Activated CD4-positive, alpha-beta T cell treated with anti-CD3 and anti-CD28 coated beads, Interleukin-2, Interleukin-6, amounts not matched to agents 100 ng/mL and 50 ng/mL, durations not matched to agents 16 hours and 8 hours (primary cell): ENCODE measurements around the gene GLUD1.
"Not testable (repeated sequence)": the region's sequence is repeated elsewhere in the genome, so short reads cannot be mapped to it uniquely, and the experiment has no call there.

ENCODE experiments used
- DNase-seq: peaks from one replicate; pipeline ENCODE4 v3.0.0-alpha.2; 2020

Gene GLUD1

DNA sequence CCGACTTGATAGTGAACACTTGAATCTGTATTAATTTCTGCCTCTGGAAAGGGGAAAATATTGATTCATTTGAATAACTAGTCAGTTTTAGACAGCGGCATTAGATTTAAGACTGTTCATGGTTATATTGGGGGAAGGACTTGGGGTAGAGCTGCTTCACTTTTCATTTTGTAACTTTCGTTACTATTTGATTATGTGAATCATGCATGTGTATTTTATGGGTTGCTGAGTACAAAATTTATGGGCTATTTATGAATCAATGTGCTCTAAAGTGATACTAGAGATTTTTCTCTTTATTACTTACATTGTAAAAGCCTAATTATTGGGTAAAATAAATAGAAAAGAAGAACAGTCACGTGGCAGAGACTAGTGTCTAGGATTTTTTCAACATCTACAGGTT, 4.9 kb downstream of the GLUD1 start:
- no peak for DNase-seq

DNA sequence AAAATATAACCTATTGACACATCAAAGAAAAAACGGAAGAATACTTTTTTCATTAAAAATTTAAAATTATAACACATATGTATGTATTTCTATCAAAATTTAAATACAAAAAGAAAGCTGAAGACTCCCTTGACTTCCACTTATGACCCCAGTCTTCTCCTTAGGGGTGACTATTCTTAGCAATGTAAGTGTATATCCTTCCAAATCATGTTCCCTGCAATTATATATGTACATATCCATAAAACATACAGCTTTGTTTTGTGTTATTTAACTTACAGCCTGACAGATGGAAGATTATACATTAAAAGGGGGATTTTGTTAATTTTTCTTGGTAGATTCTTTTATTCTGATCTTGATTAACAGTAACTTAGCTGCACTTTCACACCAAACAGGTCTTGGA, 9.1 kb downstream of the GLUD1 start:
- no peak for DNase-seq

DNA sequence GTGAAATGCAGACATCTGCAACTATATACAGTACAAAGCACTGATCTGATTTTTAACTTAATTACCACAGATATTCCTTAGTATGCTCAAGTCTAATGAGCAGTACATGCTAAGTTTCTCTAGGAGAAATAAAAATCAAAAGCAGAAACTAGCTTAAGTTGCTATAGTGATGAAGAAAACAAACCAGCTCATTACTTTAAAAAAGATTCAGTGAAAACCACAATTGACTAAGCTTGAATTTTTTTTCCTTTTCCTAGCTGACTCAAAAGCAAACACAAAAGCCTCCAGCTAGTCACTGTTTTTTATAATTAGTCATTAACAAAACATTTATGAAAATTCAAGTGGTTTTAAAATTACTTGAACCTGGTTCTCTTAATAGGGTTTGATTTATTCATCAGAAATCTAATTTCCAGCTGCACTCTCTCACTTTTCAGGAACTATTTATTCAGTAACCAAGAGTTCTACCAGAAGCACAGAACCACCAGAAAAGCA, 10.3 kb downstream of the GLUD1 start:
- DNase-seq, result peak; percentile 71

DNA sequence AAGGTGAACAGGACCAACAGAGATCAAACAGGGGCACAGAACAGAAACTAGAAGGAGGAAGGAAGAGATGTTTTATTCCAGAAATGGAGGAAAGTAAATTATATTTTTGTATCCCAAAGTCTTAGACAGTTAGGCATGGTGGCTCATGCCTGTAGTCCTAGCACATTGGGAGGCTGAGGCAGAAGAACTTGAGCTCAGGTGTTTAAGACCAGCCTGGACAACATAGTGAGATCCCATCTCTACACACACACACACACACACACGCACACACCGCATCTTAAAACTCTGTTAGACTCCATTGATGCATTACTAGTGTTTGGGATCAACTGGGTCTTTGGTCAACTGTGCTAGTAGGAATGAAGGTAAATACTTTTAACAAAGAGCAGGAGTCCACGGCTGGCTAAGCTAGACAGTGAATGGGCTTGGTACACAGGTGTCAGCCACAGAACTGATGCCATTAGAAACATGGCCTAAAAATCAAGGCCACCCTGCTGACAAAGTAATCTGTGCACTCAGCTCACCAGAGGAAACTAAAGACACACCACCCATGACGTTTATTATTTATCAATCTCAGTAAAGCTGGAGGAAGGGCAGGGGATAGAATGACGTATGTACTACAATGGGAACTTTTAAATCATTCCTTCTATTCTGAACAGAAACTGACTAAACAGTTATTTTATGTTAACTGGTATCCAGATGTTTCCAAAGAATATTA, 10.9 kb downstream of the GLUD1 start:
- DNase-seq, result peak; percentile 64

DNA sequence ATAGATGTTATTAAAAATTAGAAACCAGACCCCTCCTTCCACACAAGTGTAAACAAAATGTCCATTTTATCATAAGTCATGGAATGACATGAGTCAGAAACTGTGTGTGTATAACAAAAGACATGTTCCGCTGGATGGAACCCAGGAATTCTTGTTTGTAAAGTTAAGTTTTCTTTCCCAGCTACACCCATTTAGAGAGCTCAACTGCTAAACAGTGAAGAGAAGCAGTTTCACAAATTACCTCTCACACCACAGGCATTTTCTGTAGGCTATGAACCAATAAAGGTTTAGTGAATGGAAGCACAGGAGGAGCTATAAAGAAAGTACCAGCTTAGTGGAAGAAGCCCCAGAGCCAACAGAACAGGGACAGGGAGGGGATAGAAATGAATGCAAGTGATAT, 12.4 kb downstream of the GLUD1 start:
- not testable (repeated sequence) for DNase-seq

DNA sequence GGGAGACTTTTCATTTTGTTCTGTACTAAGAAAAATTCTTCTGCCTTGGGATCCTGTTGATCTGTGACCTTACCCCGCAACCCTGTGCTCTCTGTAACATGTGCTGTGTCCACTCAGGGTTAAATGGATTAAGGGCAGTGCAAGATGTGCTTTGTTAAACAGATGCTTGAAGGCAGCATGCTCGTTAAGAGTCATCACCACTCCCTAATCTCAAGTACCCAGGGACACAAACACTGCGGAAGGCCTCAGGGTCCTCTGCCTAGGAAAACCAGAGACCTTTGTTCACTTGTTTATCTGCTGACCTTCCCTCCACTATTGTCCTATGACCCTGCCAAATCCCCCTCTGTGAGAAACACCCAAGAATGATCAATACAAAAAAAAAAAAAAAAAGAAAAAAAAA, 13.1 kb downstream of the GLUD1 start:
- not testable (repeated sequence) for DNase-seq

DNA sequence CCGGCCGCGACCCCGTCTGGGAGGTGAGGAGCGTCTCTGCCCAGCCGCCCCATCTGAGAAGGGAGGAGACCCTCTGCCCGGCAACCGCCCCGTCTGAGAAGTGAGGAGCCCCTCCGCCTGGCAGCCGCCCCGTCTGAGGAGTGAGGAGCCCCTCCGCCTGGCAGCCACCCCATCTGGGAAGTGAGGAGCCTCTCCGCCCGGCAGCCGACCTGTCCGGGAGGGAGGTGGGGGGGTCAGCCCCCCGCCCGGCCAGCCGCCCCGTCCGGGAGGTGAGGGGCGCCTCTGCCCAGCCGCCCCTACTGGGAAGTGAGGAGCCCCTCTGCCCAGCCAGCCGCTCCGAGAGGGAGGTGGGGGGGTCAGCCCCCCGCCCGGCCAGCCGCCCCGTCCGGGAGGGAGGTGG, 14.0 kb downstream of the GLUD1 start:
- not testable (repeated sequence) for DNase-seq

DNA sequence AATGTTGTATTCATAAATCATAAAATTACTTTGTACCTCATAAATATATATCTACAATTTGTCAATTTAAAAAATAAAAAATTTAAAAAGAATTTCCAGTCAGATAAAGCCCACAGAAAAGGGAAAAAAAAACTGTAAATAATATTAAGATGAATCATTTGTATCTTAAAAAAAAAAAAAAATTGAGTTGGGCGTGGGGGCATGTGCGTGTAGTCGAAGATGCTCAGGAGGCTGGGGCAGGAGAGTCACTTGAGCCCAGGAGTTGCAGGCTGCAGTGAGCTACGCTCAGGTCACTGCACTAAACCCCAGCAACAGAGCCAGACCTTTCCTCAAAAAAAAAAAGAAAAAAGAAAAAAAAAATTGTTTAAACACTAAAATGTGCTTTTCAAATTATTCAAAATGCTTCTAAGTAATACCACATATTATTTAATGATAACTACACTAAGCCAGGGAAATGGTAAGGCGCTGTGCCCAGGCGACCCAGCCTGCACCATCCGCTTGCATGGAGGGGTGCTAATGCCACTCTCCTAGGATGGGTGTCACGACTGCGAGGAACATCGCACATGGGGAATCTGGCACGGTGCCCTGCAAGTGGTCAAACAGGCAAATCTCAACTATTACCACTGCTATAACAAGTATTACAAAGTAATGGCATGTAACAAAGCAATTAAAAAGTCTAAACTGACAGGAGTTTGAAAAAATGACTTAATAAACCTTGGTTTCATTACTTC, 15.4 kb downstream of the GLUD1 start:
- no peak for DNase-seq

DNA sequence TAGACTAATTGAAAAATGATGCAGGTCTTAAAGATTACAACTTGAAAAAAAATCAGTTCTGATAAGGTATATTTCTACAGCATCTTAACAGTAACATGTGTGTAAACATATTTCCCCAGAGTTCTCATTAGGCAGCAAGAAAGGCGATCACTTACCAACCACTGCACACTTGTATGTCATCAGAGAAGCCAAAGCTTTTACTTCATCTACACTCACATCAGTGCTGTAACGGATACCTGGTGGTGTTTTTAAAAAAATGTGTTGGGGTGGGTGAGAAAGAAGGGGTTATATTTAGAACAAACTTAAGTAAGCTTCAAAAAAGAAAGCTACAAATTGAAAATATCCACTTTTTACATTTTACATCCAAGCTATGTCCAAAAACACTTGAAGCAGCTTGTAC, 18.2 kb downstream of the GLUD1 start:
- DNase-seq, result not testable (repeated sequence)

DNA sequence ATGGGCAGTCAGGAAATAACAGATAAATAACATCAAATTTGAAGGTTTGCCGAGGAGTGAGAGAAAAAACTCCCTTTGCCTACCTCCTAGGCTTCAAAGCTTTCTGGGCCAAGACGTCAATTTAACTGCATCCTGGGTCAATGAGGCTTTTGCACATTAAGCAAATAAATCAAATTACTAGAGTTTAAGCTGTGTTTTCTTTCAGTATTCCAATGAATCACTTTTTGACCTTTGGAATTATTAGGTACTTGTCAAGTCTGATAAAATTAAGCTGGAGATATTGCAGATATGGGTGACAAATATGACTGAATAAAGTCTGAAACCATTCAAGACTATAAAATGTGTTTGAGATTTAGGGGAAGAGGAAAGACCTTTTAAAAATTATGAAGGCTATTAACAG, 22.2 kb downstream of the GLUD1 start:
- DNase-seq, result no peak

DNA sequence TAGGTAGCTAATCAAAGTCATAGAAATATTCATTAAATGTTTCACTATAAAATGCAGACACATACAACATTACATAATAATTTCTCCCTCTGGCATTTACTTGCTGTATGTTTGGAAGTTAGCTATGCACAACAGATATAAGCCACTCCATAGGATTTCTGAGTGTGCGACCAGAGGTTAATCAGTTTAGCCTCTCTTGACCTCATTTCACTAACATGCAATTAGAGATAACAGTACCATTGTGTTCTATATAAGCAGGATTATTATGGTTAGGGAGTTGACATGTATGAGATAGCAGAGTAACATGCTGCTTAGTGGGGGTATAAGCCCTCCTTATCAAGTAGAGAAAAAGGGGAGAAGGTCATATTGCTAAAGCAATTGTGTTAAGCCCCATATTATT, 26.4 kb downstream of the GLUD1 start:
- no peak for DNase-seq

DNA sequence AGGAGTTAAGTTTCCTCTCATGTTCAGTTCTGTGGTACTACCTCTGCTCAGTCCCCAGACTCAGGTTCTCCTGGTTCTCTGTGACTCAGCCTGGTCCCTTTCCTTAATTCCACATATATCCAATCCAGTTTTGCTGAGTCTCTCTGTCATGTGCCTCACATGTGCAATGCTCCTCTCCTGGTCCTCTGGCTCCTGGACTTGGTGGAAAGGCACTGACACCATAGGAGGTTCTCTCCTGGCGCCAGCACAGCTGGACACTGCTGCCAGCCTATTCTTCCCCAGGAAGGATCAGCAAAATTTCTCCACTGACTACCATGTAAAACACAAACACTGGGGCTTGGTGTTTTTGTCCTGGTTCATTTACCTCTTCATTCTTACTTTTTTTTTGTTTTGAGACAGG, 27.8 kb downstream of the GLUD1 start:
- no peak for DNase-seq

DNA sequence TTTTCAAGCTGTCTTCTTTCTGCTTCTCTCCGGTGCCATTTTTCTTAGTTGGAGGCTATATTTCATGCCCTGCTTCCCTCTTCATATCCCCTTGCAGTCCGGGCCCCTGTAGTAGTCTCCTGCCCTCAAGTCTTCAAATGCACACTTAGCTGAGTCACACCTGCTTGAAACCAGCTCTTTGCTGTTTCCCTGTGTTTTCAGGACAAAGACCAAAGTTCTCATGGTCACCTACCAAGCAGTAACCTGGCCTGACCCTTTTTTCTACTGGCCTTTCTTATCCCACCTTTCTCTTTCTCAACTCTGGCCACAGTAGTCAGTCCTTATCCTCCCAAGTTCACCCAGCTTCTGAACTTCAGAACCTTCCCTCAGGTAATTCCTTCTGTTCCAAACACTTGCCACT, 28.5 kb downstream of the GLUD1 start:
- DNase-seq, result no peak

DNA sequence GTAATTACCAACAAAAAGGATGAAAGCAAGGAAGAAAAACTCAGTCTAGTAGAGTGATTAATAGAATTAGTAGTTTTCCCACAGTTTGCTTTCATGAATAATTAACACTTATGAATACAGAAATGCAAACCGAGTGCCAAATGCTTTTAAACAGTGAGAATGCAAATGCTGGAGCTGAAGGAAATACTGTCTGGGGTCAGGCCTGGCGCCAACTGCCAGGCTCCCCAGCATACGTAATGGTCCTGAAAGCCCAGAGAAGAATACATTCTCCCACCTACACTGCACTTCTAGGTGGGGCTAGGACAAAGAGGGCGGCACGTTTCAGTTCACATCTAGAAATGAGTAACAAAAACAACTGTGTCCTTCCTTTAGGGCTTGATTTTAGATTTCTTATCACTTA, 30.0 kb downstream of the GLUD1 start:
- DNase-seq, result no peak

DNA sequence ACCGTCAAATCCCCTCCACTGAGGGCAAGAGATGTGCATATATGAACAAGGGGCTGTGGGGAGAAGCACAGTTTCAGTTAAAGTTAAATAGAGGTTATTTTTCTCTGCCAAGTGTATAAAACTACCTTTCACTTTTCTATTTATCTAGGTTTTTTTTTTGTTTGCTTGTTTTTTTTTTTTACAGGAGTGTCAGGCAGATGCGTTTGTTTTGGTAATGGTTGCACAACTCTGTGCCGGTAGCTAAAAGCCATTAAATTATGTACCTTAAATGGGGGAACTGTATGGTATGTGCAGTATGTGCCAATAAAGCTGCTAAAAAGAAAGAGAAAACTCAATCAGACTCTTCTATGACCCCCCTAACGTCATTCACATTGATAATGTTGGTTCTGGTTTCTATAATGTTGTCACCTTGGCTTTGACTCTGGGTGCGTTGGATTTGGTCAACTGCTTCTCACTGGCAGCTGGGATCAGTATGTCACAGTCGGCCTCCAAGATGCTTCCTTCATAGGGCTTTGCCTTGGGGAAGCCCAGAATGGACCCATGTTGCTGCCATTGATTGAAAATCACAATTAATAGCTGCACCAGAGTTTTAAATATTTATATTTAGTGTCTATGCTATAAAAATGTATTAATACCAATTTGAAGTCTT, 34.2 kb downstream of the GLUD1 start:
- DNase-seq, result no peak

DNA sequence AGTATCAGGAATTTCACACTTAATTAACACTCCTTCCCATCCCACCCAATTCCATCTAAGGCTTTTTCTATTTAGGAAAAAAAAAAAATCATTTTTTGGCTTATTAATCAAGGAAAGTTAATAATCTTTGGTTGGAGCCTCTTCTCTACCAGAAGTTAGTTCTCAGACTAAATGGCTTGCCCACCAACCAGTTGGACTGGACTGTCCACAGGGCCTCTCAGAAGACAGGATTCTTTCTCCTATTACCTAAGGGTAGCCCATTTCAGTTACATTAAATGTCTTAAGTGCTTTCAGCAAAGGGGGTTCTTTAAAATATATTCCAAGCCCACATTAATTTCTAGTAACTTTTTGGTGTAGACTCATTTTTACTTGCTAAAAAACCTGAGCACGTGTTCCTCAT, 35.2 kb downstream of the GLUD1 start:
- DNase-seq, result no peak

DNA sequence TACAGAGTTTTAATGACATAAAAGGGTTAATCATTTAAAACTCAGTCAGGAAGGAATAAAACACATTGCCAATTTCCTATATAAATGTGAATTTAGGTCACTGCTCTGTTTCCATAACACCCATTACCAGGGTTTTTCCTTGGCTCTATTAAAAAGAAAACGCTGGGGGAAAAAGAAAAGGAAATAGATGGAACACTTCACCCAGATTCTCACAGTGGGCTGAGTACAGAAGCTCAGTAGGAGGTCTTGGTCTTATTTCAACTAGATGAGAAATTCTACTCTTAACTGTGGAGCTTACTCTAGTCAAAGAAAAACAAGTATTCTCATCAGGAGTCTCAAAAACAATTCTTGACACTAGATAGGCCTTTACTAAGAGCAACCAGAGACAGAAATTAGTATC, 36.5 kb downstream of the GLUD1 start:
- no peak for DNase-seq

DNA sequence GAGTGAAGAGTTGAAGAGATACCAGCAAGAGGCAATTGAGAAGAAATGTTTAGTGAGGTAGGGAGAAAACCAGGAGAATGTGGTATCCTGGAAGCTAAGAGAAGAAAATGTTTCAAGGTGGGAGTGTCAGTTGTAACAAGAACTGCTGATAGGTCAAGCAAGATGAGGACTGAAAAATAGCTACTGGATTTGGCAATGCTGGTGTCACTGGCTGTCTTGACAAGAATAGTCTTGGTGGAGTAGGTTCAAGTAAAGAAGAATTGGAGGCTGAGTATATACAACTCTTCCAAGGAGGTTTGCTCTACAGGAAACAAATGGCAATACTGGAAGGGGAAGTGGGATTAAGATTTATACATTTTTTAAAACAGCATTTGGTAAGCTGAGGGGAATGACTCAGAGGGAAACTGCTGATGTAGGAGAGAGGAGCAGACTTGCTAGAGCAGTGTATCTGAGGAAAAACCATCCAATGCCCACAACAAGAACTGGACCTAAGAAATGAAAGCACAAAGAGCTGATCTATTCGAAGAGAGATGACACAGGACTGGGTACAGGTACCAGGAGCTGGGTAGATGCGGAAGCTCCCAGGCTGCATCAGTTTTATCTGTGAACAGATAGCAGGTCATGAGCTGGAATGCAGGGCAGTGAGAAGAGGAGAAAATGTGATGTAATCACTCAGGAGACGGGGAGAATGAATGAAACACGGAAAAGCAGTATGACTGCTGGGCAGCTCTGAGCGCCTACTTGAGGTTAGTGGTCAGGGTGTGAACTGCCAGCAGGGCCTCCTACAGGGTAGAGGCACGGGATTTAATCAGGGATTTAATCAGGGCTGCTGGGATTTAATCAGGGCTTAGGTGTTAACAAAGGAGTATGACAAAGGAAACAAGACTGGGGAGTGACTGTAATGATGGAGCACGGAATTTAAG, 40.0 kb downstream of the GLUD1 start:
- peak; percentile 69 for DNase-seq

DNA sequence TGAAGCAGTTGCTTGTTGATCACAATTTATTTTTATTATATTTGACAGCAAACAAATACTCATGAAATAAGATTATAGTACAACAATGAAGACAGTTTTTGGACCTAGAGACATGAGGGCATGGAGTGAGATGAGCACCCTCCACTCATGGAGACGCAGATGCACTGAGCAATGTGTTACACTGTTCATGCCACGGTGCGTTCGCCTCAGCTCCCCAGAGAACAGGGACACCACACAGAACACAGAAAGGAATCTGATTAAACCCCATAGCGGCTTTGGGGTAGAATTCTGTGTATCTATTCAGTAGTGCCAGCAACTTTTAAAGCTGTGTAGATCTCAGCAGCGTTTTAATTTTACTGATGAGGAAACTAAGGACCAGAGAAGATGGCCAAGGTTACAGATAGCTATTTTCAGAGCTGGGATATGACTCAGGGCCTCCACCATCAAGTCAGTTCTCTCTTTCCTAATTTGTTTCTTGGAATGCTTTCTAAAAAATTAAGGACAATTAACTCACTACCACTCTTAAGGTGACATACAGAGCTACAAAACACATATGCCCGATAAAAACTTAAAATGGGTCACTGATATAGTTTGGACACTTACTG, 41.0 kb downstream of the GLUD1 start:
- DNase-seq, result no peak

DNA sequence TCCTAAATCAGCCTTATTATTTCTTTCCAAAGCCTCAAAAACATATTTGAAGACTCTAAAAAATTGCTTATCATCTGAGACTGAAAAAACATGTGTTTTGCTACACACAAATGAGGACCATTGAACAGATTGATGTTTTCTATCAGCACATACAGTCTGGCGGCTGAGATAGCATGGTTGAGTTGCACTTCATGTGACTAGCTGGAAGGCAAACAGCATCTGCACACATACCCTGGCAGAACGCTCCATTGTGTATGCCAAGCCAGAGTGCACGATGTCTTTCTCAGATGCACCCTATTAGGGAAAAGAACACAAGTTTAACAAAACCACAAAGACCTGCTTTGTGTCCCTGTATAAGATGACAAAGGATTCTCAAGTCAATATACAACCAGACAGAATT, 41.5 kb downstream of the GLUD1 start:
- DNase-seq, result no peak

DNA sequence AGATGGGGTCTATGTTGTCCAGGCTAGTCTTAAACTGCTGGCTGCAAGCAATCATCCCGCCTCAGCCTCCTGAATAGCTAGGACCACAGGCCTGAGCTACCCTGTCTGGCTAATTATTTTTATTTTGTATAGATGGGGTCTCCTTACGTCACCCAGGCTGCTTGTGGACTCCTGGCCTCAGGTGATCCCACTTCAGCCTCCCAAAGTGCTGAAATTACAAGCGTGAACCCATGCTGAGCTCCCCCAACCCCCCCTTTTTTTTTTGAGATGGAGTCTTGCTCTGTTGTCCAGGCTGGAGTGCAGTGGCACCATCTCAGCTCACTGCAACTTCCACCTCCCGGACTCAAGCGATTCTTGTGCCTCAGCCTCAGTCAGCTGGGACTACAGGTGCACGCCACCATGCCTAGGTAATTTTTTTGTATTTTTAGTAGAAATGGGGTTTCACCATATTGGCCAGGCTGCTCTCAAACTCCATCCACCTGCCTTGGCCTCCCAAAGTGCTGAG, 49.2 kb downstream of the GLUD1 start:
- DNase-seq, result no peak

DNA sequence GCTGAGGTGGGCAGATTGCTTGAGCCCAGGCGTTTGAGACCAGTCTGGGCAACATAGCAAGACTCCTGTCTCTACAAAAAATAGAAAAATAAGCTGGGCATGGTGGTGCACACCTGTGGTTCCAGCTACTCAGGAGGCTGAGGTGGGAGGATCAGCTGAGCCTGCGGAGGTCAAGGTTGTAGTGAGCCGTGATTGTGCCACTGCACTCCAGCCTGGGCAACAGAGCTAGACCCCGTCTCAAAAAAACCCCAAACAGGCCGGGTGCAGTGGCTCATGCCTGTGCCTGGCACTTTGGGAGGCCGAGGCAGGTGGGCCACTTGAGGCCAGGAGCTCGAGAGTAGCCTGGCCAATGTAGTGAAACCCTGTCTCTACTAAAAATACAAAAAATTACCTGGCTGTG, 51.1 kb downstream of the GLUD1 start:
- DNase-seq, result not testable (repeated sequence)
